Fibroblast of skin of abdomen (primary cell): ENCODE data around the gene TSC1.

Experiments used
- DNase-seq: peaks from one replicate; pipeline ENCODE4 v3.0.0-alpha.2; 2013

TSC1 gene

DNA sequence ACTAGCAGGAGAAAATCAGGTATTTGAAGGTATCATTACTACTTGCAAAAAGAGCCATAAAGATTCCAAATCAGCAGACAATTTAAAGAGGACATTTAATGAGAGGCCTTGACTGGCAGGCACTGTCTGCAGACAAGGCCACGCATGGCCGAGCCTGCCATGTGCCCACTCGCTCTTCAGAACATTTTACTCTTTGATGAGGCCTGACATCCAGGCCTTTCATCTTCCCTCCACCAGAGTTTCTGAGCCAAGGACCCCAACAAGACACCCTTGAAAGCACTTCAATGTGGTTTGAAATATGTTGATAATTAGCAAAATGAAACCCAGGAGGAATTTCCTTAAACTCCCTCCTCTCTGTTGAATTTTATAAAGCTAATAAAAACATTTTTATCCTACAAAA is 82.8 kb downstream of the TSC1 start:
- no peak for DNase-seq

DNA sequence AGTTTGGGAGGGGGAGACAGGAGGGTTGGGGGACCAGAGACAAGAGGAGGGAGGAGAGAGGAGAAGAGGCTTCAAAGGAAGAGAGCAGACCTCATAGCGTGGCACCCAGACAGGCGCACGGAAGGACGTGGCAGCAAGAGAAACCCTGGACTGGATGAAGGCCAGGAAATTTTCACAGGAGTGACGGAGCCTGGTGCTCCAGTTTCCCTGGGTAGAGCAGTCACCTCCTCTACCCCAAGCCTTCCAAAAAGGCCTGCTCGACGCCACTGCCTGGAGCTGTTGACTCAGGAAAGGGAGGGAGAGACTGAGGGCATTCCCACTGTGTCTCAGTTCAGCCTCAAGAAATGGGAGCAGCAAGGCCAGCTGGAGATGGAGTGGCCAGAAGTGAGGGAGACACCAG is 85.7 kb downstream of the TSC1 start:
- no peak for DNase-seq

DNA sequence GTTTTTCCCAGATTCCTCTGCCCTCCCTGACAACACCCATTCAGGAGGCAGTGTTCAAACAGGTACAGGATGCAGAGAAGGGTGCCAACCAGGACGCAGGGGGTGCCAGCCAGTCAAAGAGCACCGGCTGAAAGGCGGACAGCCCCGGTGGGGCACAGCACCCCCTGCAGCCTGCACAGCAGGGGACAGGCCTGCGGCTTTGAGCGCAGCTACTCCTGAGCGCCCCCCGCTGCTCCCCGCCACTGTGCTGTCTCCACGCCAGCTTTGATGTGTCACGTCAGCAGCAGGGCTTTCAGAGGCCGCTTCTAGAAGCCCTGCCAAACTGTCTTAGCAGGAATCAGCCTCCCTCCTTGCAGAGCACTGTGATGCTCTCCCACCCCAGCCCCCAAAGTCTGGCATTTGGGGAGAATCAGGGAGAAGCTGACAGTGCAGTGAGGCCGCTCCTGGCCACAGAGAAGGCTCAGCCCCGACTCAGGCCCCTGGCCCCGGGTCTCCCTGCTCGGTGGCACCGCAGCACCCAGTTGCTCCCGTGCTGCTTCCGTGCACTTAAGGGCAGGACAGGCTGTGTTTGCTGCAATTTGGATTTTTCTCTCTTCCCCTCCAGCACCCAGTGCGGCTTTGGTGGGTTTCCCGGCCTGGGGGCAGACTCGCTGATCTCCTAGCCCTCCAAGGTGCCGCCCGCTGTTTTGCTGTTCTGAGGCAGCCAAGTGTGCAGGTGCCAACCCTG is 86.6 kb downstream of the TSC1 start:
- DNase-seq = peak; percentile 64

DNA sequence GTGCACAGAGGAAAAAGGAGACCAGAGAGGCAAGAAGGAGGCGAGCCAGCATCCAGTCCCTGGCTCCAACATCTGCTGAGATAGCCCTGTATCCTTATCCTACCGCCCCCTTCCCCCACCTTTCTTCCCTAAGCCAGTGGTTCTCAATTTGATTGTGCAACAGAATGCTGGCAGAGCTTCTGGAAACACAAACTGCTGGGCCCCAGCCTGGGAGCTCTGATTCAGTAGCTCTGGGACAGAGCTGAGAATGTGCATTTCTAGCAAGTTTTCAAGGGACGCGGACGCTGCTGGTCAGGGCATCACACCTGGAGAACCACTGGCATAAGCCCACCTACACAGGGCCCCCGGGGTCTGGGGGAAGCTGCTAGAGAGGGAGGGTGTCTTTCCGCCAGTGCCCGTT is 87.4 kb downstream of the TSC1 start:
- DNase-seq = peak; percentile 80

DNA sequence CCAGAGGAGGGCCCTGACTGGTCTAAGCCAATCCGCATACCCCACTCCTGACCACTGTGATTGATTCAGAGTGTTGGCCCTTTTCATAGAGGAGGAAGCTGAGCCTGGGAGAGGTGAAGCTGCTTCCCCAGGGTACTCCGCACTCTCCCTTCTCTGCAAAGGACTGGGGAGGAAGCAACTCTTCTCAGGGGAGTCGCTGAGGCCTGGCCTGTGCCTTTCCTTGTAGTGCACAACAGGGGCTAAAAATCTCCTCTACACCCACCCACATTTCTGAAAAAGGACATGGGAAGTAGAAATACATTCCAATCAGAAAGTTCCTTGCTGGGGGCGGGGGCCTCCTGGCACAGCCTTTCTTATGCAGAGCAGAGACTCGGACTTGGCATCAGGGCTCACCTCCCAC is 88.5 kb downstream of the TSC1 start:
- DNase-seq = no peak

DNA sequence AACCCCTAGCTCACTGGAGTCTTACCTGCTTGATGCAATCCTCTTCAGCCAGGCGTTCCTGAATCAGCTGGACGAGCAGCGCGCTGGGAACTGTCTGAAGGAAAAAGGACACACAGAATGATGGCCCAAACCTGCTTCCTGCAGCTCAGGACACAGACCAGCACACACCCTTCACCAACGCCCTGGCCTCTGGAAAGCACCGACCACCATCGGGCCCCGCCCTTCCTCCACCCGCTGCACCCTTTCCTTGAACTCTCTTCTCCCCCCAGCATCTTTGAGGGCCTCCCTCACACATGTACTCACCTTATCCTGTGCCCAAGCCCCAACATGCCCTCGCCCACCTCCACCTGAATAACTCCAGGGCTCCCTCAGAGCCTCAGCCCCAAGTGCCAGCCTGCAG is 89.6 kb downstream of the TSC1 start:
- DNase-seq = no peak

DNA sequence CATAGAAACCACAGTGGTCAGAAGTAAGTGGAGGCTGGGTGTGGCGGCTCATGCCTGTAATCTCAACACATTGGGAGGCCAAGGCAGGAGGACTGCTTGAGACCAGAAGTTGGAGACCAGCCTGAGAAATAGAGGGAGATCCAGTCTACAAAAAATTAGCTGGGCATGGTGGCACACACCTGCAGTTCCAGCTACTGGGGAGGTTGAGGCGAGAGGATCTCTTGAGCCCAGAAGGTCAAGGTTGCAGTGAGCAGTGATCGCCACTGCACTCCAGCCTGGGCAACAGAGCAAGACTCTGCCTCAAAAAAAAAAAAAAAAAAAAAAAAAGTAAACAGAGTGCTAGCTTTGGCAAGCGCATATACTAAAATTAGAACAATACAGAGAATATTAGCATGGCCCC is 90.9 kb downstream of the TSC1 start:
- no peak for DNase-seq

DNA sequence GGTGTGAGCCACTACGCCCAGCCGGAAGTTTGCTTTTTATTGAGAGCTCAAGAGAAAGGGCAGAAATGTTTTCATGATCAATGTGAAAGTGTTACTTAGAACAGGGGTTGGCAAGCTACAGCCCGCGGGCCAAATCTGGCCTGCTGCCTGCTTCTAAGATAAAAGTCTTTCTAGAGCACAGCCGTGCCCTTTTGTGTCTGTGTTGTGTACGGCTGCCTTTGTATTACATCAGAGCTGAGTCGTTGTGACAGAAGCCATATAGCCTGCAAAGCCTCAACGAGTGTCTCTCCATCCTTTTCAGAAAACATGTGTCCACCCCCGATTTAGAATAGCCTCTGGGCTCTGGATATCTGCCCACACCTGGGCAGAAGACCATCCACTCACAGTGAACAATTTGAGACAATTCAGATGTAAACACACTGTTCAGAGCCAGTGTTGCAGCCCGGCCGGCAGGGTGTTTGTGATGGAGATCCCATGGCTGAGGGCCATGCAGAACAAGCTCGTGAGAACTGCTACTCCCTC is 95.2 kb downstream of the TSC1 start:
- DNase-seq = no peak

DNA sequence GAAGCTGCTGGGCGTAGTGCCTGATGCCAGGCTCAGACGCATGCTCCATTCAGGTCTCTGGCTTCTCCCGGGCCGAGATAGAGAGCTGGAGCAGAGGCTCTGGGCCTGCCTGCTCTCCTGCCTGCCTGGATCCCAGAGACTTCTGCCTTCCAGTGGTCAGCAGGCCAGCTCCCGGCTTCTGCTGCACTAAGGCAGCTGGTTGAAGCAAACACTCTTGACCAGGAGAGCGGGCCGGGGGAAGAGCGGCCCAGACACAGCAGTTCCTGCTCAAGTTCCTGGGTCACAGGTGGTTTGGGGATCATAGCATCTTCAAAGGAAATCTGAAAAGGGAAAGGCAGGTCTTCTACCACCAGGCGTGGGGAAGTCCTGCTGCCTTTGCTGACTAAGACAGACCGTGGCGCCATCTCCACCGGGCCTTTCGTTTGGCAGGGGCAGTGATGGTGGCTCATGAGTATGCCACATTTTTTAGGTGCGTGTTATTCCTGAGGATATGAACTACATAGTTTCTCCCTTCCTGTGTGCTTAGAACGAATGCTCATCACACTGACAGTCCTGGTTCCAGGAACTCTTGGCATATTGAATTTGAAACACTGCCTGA is 97.4 kb downstream of the TSC1 start:
- no peak for DNase-seq

DNA sequence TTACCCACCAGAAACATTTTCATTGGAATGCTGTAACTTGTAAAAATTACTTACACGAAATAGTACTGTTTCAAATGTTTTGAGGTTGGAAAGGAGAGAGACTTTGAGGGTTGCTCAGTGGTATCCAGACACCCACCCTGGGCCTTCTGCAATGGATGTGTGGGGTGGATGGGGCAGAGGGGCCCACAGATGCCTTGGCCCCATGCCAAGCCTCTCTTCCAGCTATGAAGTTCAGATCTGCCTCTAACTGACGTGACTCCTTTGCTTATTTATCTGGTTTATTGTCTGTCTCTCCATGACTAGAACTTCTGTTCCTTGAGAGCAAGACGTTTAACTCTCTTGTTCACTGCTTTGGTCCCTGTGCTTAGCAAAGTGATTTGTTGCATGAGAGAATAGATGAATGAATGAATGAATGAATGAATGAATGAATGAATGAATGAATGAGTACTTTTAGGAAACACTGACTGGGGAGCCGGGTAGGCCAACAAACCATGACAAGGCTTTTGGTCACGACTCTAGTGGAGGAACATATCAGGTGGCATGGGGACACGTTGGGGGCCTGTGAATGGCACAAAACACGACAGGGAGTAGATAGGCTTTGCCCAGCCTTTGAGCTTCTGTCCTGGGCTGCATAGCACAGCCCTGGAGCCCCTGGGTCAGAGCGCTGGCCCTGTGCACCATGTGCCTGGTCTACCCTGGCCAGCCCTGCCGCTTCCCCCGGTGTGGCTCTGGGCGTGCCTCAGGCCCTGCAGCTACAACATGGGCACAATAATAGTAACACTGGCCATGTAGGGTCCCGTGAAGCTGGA is 98.1 kb downstream of the TSC1 start:
- DNase-seq = no peak

DNA sequence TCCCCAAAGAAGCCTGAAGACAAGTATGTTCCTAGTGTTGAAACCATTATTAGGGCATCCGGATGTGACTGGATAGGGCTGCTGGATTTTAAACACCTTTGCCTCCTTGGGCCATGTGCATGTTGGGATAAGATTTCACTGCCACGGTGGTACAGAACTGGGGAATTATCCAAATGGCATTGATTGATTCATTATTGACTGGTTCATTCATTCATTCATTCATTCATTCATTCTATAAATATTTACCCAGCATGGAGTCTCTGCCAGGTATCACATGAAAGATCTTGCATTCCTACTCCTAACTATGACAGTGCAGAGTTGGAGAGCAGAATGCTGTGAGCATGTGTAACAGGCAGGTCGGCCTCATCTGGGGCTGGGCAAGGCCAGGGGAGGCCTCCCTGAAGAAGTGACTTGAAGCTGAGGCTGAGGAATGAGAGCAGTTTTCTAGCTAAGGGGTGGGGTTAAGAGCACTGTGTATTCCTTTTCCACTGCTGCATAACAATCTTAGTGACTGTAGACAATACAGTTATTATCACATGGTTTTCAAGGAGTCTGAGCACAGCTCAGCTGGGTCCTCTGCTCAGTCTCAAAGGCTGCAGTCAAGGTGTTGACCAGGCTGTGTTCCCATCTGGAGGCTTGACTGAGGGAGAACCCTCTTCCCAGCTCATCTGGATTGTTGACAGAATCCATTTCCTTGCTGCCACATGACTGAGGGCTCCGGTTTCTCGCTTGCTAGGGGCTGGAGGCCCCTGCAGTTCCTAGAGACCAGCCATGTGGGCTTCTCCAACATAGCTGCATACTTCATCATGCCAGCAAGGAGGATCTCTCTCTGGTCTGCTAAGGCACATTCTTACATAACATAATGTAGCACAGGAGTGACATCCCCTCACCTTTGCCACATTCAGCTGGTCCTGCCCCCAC is 102.0 kb downstream of the TSC1 start:
- DNase-seq = no peak
